H1 (cell line): Measurements from ENCODE around the gene TYW5. TPM values are rescaled to one million over a fixed set of nuclear protein-coding genes. Genes with fewer than 3 reads are reported as not detected.
A peak's percentile ranks its signal among the peaks of the same experiment; 100 is the strongest.

ENCODE experiments used
- CTCF ChIA-PET: fragments of 300-600 bp; sonication (Branson Sonifier 250); formaldehyde crosslinking; loops from one replicate; lab custom pipeline; 2021; ENCODE audit not compliant: partially characterized antibody; lab: Charles Lee
- POLR2A ChIA-PET: fragments of 300-600 bp; sonication (Branson Sonifier 250); formaldehyde crosslinking; loops from one replicate; lab custom pipeline; 2021; ENCODE audit warnings: inconsistent platforms; ENCODE audit not compliant: partially characterized antibody; lab: Charles Lee
- DNase-seq, 2 experiments: peaks; one replicate each; pipeline versions ENCODE4 v3.0.0 to v3.0.0-alpha.2; 2010 to 2022; ENCODE audit warnings: low spot score in 2 of 2, low read depth in 1 of 2, mixed read lengths in 1 of 2
- FAIRE-seq: peaks from 2 replicates; lab custom pipeline; 2011; peaks lifted over from hg19 to GRCh38; lab: Jason Lieb, UNC
- H2AFZ ChIP-seq: 2 replicates; pipeline ENCODE4 v1.8.1; 2012; ENCODE audit warnings: low read length, inconsistent platforms
- H2AK5ac ChIP-seq: 2 replicates; pipeline ENCODE4 v1.6.1; 2013; ENCODE audit warnings: low read depth, low read length
- H2BK120ac ChIP-seq: replicated peaks from 2 replicates; pipeline ENCODE3; 2013; ENCODE audit warnings: low read depth, low read length, inconsistent platforms
- H2BK12ac ChIP-seq: 2 replicates; pipeline ENCODE4 v1.6.1; 2013; ENCODE audit warnings: low read depth, low read length
- H2BK15ac ChIP-seq: 2 replicates; pipeline ENCODE4 v1.6.1; 2013; ENCODE audit warnings: low read length
- H2BK20ac ChIP-seq: 2 replicates; pipeline ENCODE4 v1.6.1; 2013; ENCODE audit warnings: low read length
- H2BK5ac ChIP-seq: 2 replicates; pipeline ENCODE4 v1.6.1; 2013; ENCODE audit warnings: low read depth, low read length
- H3K14ac ChIP-seq: 2 replicates; pipeline ENCODE4 v1.6.1; 2013; ENCODE audit warnings: inconsistent platforms; ENCODE audit not compliant: insufficient read length
- H3K18ac ChIP-seq: 2 replicates; pipeline ENCODE4 v1.6.1; 2013; ENCODE audit warnings: low read length; ENCODE audit errors: extremely low read depth
- H3K23ac ChIP-seq: 2 replicates; pipeline ENCODE4 v1.6.1; 2013; ENCODE audit warnings: inconsistent platforms; ENCODE audit not compliant: insufficient read length
- H3K23me2 ChIP-seq: 2 replicates; pipeline ENCODE4 v1.6.1; 2013; ENCODE audit warnings: low read depth, low read length
- H3K27ac ChIP-seq: 2 replicates; pipeline ENCODE4 v1.6.1; 2011; ENCODE audit warnings: low read depth, low read length, inconsistent platforms
- H3K27me3 ChIP-seq, 4 experiments: replicated peaks in 1 of 4; 1 replicate in 1 of 4; 2 replicates in 3 of 4; pipeline versions ENCODE4 v1.6.1 to v1.8.1; 2011 to 2013; ENCODE audit warnings: low read length in 3 of 4, mild to moderate bottlenecking in 3 of 4, inconsistent platforms in 2 of 4, mixed read lengths in 2 of 4, moderate library complexity in 1 of 4; ENCODE audit not compliant: control insufficient read depth in 3 of 4, insufficient read depth in 3 of 4; ENCODE audit errors: extremely low read depth in 1 of 4
- H3K36me3 ChIP-seq, 4 experiments: 2 replicates each; pipeline versions ENCODE4 v1.6.1 to v1.8.1; 2011 to 2013; ENCODE audit warnings: mild to moderate bottlenecking in 4 of 4, low read length in 3 of 4, moderate library complexity in 2 of 4, control low read depth in 1 of 4, inconsistent platforms in 1 of 4; ENCODE audit not compliant: insufficient read depth in 4 of 4, control insufficient read depth in 2 of 4
- H3K4ac ChIP-seq: replicated peaks from 2 replicates; pipeline ENCODE3; 2013; ENCODE audit warnings: low read length, low read depth, mixed read lengths, inconsistent platforms; ENCODE audit not compliant: insufficient read length
- H3K4me1 ChIP-seq, 4 experiments: replicated peaks in 1 of 4; 1 replicate in 1 of 4; 2 replicates in 3 of 4; pipeline versions ENCODE4 v1.6.1 to v1.8.1; 2011 to 2013; ENCODE audit warnings: low read length in 3 of 4, inconsistent platforms in 2 of 4, mixed read lengths in 1 of 4; ENCODE audit not compliant: insufficient read depth in 4 of 4, control insufficient read depth in 3 of 4
- H3K4me2 ChIP-seq, 2 experiments: 2 replicates each; pipeline versions ENCODE4 v1.6.1 to v1.8.1; 2011 to 2013; ENCODE audit warnings: low read depth in 2 of 2, low read length in 2 of 2, control low read depth in 1 of 2, inconsistent platforms in 1 of 2, mild to moderate bottlenecking in 1 of 2; ENCODE audit not compliant: insufficient read depth in 1 of 2
- H3K4me3 ChIP-seq, 4 experiments: fragments of 200-600, 300-600 bp in 1 of 4; sonication (generic), shearing (Covaris generic), sonication (Bioruptor Twin) in 1 of 4; 2 replicates each; pipeline versions ENCODE4 v1.5.1 to v1.8.1; 2011 to 2016; ENCODE audit warnings: low read length in 4 of 4, low read depth in 3 of 4, control low read depth in 2 of 4, inconsistent platforms in 2 of 4, mild to moderate bottlenecking in 2 of 4, mixed read lengths in 1 of 4, moderate library complexity in 1 of 4; ENCODE audit not compliant: insufficient read depth in 2 of 4; ENCODE audit errors: extremely low read depth in 1 of 4
- H3K56ac ChIP-seq: replicated peaks from 2 replicates; pipeline ENCODE3; 2013; ENCODE audit warnings: low read depth, mild to moderate bottlenecking, mixed read lengths, low read length, inconsistent platforms; ENCODE audit not compliant: insufficient read length
- H3K79me1 ChIP-seq: 2 replicates; pipeline ENCODE4 v1.6.1; 2013; ENCODE audit warnings: low read depth, low read length, control low read depth
- H3K79me2 ChIP-seq, 2 experiments: 2 replicates each; pipeline versions ENCODE4 v1.6.1 to v1.8.1; 2012 to 2013; ENCODE audit warnings: low read length in 2 of 2, mild to moderate bottlenecking in 2 of 2, inconsistent platforms in 1 of 2; ENCODE audit not compliant: insufficient read depth in 2 of 2, control insufficient read depth in 1 of 2
- H3K9ac ChIP-seq, 4 experiments: replicated peaks in 1 of 4; 1 replicate in 1 of 4; 2 replicates in 3 of 4; pipeline versions ENCODE4 v1.6.1 to v1.8.1; 2011 to 2013; ENCODE audit warnings: low read depth in 3 of 4, low read length in 3 of 4, control low read depth in 2 of 4, mild to moderate bottlenecking in 2 of 4, moderate library complexity in 2 of 4, inconsistent platforms in 1 of 4; ENCODE audit errors: extremely low read depth in 1 of 4
- H3K9me3 ChIP-seq, 2 experiments: 2 replicates each; pipeline versions ENCODE4 v1.6.1 to v1.8.1; 2012 to 2013; ENCODE audit warnings: mild to moderate bottlenecking in 2 of 2, moderate library complexity in 2 of 2, control low read depth in 1 of 2, inconsistent platforms in 1 of 2, low read depth in 1 of 2, low read length in 1 of 2, mixed read lengths in 1 of 2; ENCODE audit not compliant: insufficient read depth in 2 of 2
- H4K20me1 ChIP-seq, 2 experiments: replicated peaks in 1 of 2; 2 replicates each; pipeline versions ENCODE3 to v1.8.1; 2011 to 2013; ENCODE audit warnings: inconsistent platforms in 2 of 2, low read length in 2 of 2, mild to moderate bottlenecking in 1 of 2; ENCODE audit not compliant: insufficient read depth in 2 of 2, control insufficient read depth in 1 of 2
- H4K5ac ChIP-seq: 2 replicates; pipeline ENCODE4 v1.6.1; 2013; ENCODE audit warnings: low read length, low read depth, mixed read lengths, inconsistent platforms; ENCODE audit not compliant: insufficient read length
- H4K8ac ChIP-seq: 2 replicates; pipeline ENCODE4 v1.8.0; 2013; ENCODE audit warnings: mild to moderate bottlenecking, moderate library complexity, low read length, inconsistent platforms; ENCODE audit not compliant: insufficient read depth; ENCODE audit errors: extremely low read depth
- H4K91ac ChIP-seq: replicated peaks from 2 replicates; pipeline ENCODE3; 2013; ENCODE audit warnings: low read length, mixed read lengths, inconsistent platforms; ENCODE audit not compliant: insufficient read length
- CTBP2 ChIP-seq: IDR thresholded peaks from 2 replicates; pipeline ENCODE4 v1.7.0; 2011; ENCODE audit warnings: borderline replicate concordance, mild to moderate bottlenecking, moderate library complexity, mixed read lengths, low read length; ENCODE audit not compliant: insufficient read depth, insufficient read length
- CTCF ChIP-seq, 3 experiments: IDR thresholded peaks; 1 replicate in 2 of 3; 2 replicates in 1 of 3; pipeline versions ENCODE4 v1.5.1 to v1.6.1; 2011; ENCODE audit warnings: low read length in 3 of 3, mild to moderate bottlenecking in 3 of 3, inconsistent platforms in 2 of 3, low read depth in 1 of 3, moderate library complexity in 1 of 3; ENCODE audit not compliant: insufficient read depth in 1 of 3; ENCODE audit errors: control extremely low read depth in 1 of 3
- POLR2AphosphoS5 ChIP-seq: IDR thresholded peaks from 2 replicates; pipeline ENCODE4 v1.6.1; 2011; ENCODE audit warnings: low read depth, low read length
- RAD21 ChIP-seq, 2 experiments: IDR thresholded peaks in 1 of 2; conservative IDR thresholded peaks in 1 of 2; 2 replicates each; pipeline ENCODE4 v1.6.1; 2011; ENCODE audit warnings: low read depth in 2 of 2, low read length in 2 of 2, improper control_type of control experiment in 1 of 2, inconsistent platforms in 1 of 2, mild to moderate bottlenecking in 1 of 2, moderate library complexity in 1 of 2
- SP4 ChIP-seq: IDR thresholded peaks from 2 replicates; pipeline ENCODE4 v1.6.1; 2012; ENCODE audit warnings: low read length, inconsistent platforms
- SRF ChIP-seq: IDR thresholded peaks from 2 replicates; pipeline ENCODE4 v1.6.1; 2011; ENCODE audit warnings: mild to moderate bottlenecking, low read depth, low read length, moderate library complexity
- TCF12 ChIP-seq: IDR thresholded peaks from 2 replicates; pipeline ENCODE4 v1.6.1; 2011; ENCODE audit warnings: low read depth, mild to moderate bottlenecking, low read length
- USF2 ChIP-seq: IDR thresholded peaks from 2 replicates; pipeline ENCODE4 v1.6.1; 2011; ENCODE audit warnings: low read length, improper control_type of control experiment
- YY1 ChIP-seq: IDR thresholded peaks from 2 replicates; pipeline ENCODE4 v1.6.1; 2011; ENCODE audit warnings: low read depth, mild to moderate bottlenecking, low read length
- ZNF274 ChIP-seq: IDR thresholded peaks from 2 replicates; pipeline ENCODE4 v1.7.0; 2012; ENCODE audit warnings: low read length, borderline replicate concordance; ENCODE audit errors: extremely low read depth
- WGBS, 2 experiments: shearing (Covaris generic) in 1 of 2; methylation state at CpG; one replicate each; pipeline versions ENCODE4 v1.1.6 to v1.1.7; 2013 to 2015; ENCODE audit warnings: low lambda C conversion rate in 2 of 2, mixed read lengths in 2 of 2, inconsistent platforms in 1 of 2, low coverage in 1 of 2, missing lambda C conversion rate in 1 of 2; ENCODE audit not compliant: insufficient replicate concordance in 2 of 2, insufficient coverage in 1 of 2, insufficient read length in 1 of 2; ENCODE audit errors: extremely low coverage in 1 of 2, missing lambda C conversion rate in 1 of 2; 5-methylcytosine and 5-hydroxymethylcytosine counted together
- polyA plus RNA-seq, 7 experiments: library from polyadenylated mRNA; depleted of rRNA in 3 of 7; stranded (reverse) in 5 of 7; unstranded in 2 of 7; fragments of >200 nt in 5 of 7; fragments of 200-250 nt in 2 of 7; gene quantifications; 1 replicate in 5 of 7; 2 replicates in 1 of 7; 4 replicates in 1 of 7; pipeline versions ENCODE4 v1.2.1 to v1.2.3, GENCODE V29; 2011 to 2013; ENCODE audit warnings: missing spikeins in 2 of 7, mixed read lengths in 2 of 7
- total RNA-seq: library from RNA; stranded (reverse); fragmentation: NEBNext Ultra II Directional; extraction: Animal tissue kit (Norgen Biotek cat#: 25700); gene quantifications from 2 replicates; pipeline ENCODE4 v1.2.1, GENCODE V29; 2021

TYW5 gene
- total and polyA plus RNA-seq, 2 of the 8 experiments (the other 6 are each of a cell fraction or from before 2014, with no cell fraction given), result 5.4 to 11.3 TPM

GRCh38 chr2:199940373-199940772, 14.9 kb downstream of the TYW5 start:
- WGBS, 2 experiments, result 93% methylated on average over 2 of the region's 2 CpGs; no CpG with 5 or more reads in 1 of the 2 experiments
- Histone ChIP-seq H3K4me1 (no peaks in the 10 kb centered on the region), H2BK5ac (no peak overlapping the region), H3K56ac (no peak overlapping the region), H4K20me1 (no peaks in the 10 kb centered on the region), H3K9ac (no peak overlapping the region), H3K23ac (no peak overlapping the region), H3K23me2 (no peaks in the 10 kb centered on the region; the same call in 1 of the 2 replicates), H2AFZ (no peak overlapping the region), H3K27me3 (no peaks in the 10 kb centered on the region), H4K8ac (no peak overlapping the region), H3K4me3 (no peak overlapping the region), H3K79me2 (no peaks in the 10 kb centered on the region), H4K5ac (no peak overlapping the region), H3K27ac (no peak overlapping the region), H3K4me2 (no peak overlapping the region), H3K36me3 (peaks cover 7 to 52% (median 21%) of the 10 kb centered on the region in 4 experiments), H2BK20ac (no peak overlapping the region), H3K79me1 (no peaks in the 10 kb centered on the region), H2BK12ac (no peak overlapping the region), H3K14ac (no peak overlapping the region), H3K9me3 (no peaks in the 10 kb centered on the region), H2BK15ac (no peak overlapping the region), H3K18ac (no peak overlapping the region), H2AK5ac (no peak overlapping the region), H4K91ac (no peak overlapping the region), H2BK120ac (no peak overlapping the region), H3K4ac (no peak overlapping the region)
- FAIRE-seq, result no peak
- ChIA-PET POLR2A (interaction anchor here (0.7 to 2.0 kb wide), 7 partner anchors 8 to 257 kb away, joined by 3 to 6 read pairs (median 4); partner anchors contain the start of genes MAIP1 and TYW5), CTCF (interaction anchor here (0.6 to 4.5 kb wide), 26 partner anchors 9 to 1395 kb away, joined by 3 to 42 read pairs (median 3); no protein-coding TSS in a partner anchor)
- no peak for DNase-seq
- TF ChIP-seq YY1, result no peak
- no peak for TF ChIP-seq SRF
- peak in 1 of 2 experiments; percentile 50 for TF ChIP-seq RAD21 (IDR thresholded peaks at IDR 0.05 in 1 of 2, conservative IDR thresholded peaks at IDR 0.05 in 1 of 2; ENCODE audit: low read depth in 2 of 2, low read length in 2 of 2)
- no peak for TF ChIP-seq ZNF274
- TF ChIP-seq CTCF (IDR thresholded peaks at IDR 0.05; ENCODE audit: control extremely low read depth in 1 of 3, insufficient read depth in 1 of 3, low read depth in 1 of 3, low read length in 3 of 3), result peak in 2 of 3 experiments; percentile 21 to 29; a peak in 2 of 4 replicates
- TF ChIP-seq SP4, result no peak
- no peak for TF ChIP-seq TCF12
- TF ChIP-seq CTBP2, result no peak
- no peak for TF ChIP-seq USF2
- no peak for TF ChIP-seq POLR2AphosphoS5
